Breast epithelium (tissue), 4 donors: ENCODE results near the gene HKDC1. TPM values are rescaled to one million over a fixed set of nuclear protein-coding genes. Genes with fewer than 3 reads are reported as not detected.

ENCODE experiments used
- DNase-seq, 2 donors: peaks; one replicate each; pipeline ENCODE4 v3.0.0-alpha.2; 2019; ENCODE audit warnings: low spot score in 2 of 2
- H3K27ac ChIP-seq, 2 donors: fragments of 200-600 bp; sonication (generic) in 1 of 2; one replicate each; pipeline ENCODE4 v1.5.1; 2016 to 2019; ENCODE audit warnings: mild to moderate bottlenecking in 1 of 2
- H3K27me3 ChIP-seq, 2 donors: fragments of 200-600 bp; sonication (generic) in 1 of 2; one replicate each; pipeline versions ENCODE4 v1.5.1 to v1.6.0; 2017 to 2019; ENCODE audit warnings: control low read depth in 1 of 2, mild to moderate bottlenecking in 1 of 2
- H3K36me3 ChIP-seq: fragments of 200-600 bp; one replicate; pipeline ENCODE4 v1.5.1; 2019
- H3K4me1 ChIP-seq, 2 donors: fragments of 200-600 bp; sonication (generic); one replicate each; pipeline ENCODE4 v1.5.1; 2016 to 2019; ENCODE audit warnings: control low read depth in 1 of 2
- H3K4me3 ChIP-seq, 3 donors: fragments of 200-600 bp; sonication (generic); 1 replicate in 2 of 3; 2 replicates in 1 of 3; pipeline ENCODE4 v1.5.1; 2016 to 2019; ENCODE audit warnings: mild to moderate bottlenecking in 3 of 3, moderate library complexity in 2 of 3
- H3K9me3 ChIP-seq, 2 donors: fragments of 200-600 bp; sonication (generic) in 1 of 2; one replicate each; pipeline ENCODE4 v1.5.1; 2016 to 2019; ENCODE audit warnings: control low read depth in 1 of 2
- CTCF ChIP-seq, 3 donors: fragments of 450-650 bp; IDR thresholded peaks; one replicate each; pipeline ENCODE4 v1.5.1; 2016 to 2017; ENCODE audit warnings: antibody characterized with exemption in 3 of 3, mild to moderate bottlenecking in 3 of 3, moderate library complexity in 3 of 3
- POLR2A ChIP-seq: fragments of 450-650 bp; IDR thresholded peaks from one replicate; pipeline ENCODE4 v1.6.1; 2016; ENCODE audit warnings: antibody characterized with exemption, mild to moderate bottlenecking, moderate library complexity
- POLR2AphosphoS5 ChIP-seq, 3 donors: sonication (generic); formaldehyde crosslinking; IDR thresholded peaks; one replicate each; pipeline ENCODE4 v1.6.1; 2017; ENCODE audit warnings: antibody characterized with exemption in 3 of 3
- intact Hi-C: fragments of 100-400 bp; cut with DNase I; formaldehyde crosslinking; loops from one replicate; pipeline ENCODE4 v1.15.1; 2023; ENCODE audit warnings: low total_unique reads
- total RNA-seq, 3 donors: library from RNA; depleted of rRNA; stranded (reverse); fragments of >200 nt; gene quantifications; one replicate each; pipeline ENCODE4 v1.1.0, GENCODE V29; 2016

HKDC1 gene
- total RNA-seq, 3 donors from 2014 or later: 0.15 to 2.0 TPM; not detected in 1

DNA sequence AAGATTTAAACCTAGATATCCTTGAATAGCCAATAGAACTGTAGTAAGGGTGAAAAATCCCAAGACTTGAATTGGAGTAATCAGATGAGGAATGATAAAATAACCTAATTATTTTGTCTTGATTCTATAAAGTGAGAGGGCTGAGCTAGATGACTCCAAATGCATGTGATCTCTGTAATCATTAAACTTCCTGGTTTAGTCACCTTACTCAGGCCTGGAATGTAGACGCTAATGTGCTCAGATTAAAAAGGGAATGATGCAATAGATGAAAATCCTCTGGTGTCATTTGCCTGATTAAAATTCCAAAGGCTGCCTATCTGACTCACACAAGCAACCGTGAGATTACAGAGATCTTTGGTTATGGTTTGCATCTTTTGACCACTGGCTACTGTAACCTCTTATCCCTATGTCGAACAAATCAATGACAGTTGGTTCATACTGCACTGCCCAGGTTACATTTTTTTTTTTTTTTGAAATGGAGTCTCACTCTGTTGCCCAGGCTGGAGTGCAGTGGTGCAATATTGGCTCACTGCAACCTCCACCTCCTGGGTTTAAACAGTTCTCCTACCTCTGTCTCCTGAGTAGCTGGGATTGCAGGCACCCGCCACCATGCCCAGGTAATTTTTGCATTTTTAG is 2.9 kb upstream of the HKDC1 start:
- H3K9me3 ChIP-seq: no peaks in the 10 kb centered on the region
- H3K27me3 ChIP-seq: no peaks in the 10 kb centered on the region
- H3K27ac ChIP-seq: no peak overlapping the region
- no peak for DNase-seq
- no peaks in the 10 kb centered on the region for H3K36me3 ChIP-seq
- no peak overlapping the region for H3K4me3 ChIP-seq
- H3K4me1 ChIP-seq: no peaks in the 10 kb centered on the region
- intact Hi-C loops: no loop called here
- TF ChIP-seq POLR2A (no peak), POLR2AphosphoS5 (IDR thresholded peaks at IDR 0.05) (no peak), CTCF (IDR thresholded peaks at IDR 0.05) (no peak)

DNA sequence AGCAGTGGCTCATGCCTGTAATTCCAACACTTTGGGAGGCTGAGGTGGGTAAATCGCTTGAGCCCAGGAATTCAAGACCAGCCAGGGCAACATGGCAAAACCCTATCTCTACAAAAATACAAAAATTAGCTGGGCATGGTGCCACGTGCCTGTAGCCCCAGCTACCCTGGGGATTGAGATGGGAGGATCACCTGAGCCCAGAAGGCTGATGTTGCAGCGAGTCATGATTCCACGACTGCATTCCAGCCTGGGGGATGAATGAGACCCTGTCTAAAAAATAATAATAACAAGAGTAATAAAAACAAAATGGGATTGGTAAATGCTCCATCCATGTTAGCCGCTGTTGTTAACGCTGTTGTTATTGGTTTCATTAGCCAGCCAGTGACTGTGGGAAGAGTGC is 1.3 kb upstream of the HKDC1 start:
- Histone ChIP-seq H3K9me3 (no peaks in the 10 kb centered on the region), H3K27me3 (no peaks in the 10 kb centered on the region), H3K4me1 (no peaks in the 10 kb centered on the region), H3K4me3 (no peak overlapping the region), H3K27ac (no peak overlapping the region), H3K36me3 (no peaks in the 10 kb centered on the region)
- DNase-seq: no peak
- no peak for TF ChIP-seq POLR2A
- no peak for TF ChIP-seq CTCF (IDR thresholded peaks at IDR 0.05)
- TF ChIP-seq POLR2AphosphoS5 (IDR thresholded peaks at IDR 0.05): no peak
- intact Hi-C loops: no loop called here

GRCh38 chr10:69220507-69220906 is 375 bp downstream of the HKDC1 start:
- Histone ChIP-seq H3K9me3 (no peaks in the 10 kb centered on the region), H3K27me3 (no peaks in the 10 kb centered on the region), H3K4me1 (no peaks in the 10 kb centered on the region), H3K36me3 (no peaks in the 10 kb centered on the region), H3K4me3 (no peak overlapping the region), H3K27ac (no peak overlapping the region)
- no peak for DNase-seq
- no peak for TF ChIP-seq POLR2AphosphoS5 (IDR thresholded peaks at IDR 0.05)
- no peak for TF ChIP-seq POLR2A
- no peak for TF ChIP-seq CTCF (IDR thresholded peaks at IDR 0.05)
- intact Hi-C loops: no loop called here

- DNase-seq: peak in 1 of 2 donors; percentile 53
- Histone ChIP-seq H3K9me3 (no peaks in the 10 kb centered on the region), H3K36me3 (no peaks in the 10 kb centered on the region), H3K4me3 (no peak overlapping the region), H3K27ac (peak overlapping the region in 1 of 2 donors; percentile 17), H3K4me1 (no peaks in the 10 kb centered on the region), H3K27me3 (no peaks in the 10 kb centered on the region)
- TF ChIP-seq CTCF (IDR thresholded peaks at IDR 0.05) (peak in 2 of 3 donors; percentile 31 to 35), POLR2A (no peak)
- intact Hi-C loops: no loop called here
These were observed 2.3 kb downstream of the HKDC1 start for GRCh38 chr10:69222157-69223027.

DNA sequence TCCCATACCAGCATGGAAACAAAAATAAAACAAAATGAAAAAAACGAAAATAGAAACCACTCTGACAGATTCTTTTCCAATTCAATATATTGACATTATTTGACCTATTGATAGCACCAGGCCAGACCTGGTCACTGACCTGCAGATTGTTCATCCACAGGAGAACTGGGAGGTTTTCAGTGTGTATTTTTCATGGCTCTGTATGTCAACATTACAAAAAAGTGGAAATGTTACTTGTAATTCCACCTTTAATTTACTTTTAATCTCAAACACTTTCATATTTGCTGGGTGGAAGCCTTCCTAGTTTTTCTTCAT is 2.9 kb downstream of the HKDC1 start:
- intact Hi-C loops: no loop called here
- Histone ChIP-seq H3K27me3 (no peaks in the 10 kb centered on the region), H3K4me1 (no peaks in the 10 kb centered on the region), H3K27ac (no peak overlapping the region), H3K36me3 (no peaks in the 10 kb centered on the region), H3K9me3 (no peaks in the 10 kb centered on the region), H3K4me3 (no peak overlapping the region)
- TF ChIP-seq CTCF (IDR thresholded peaks at IDR 0.05): no peak
- DNase-seq: no peak
